Measurements from ENCODE around the gene ARHGAP18.

ARHGAP18 gene

GRCh38 chr6:129686941-129687627 is 22.9 kb downstream of the ARHGAP18 start:
- no CpG with 5 or more reads among the region's 7 CpGs for WGBS (ENCODE audit: extremely low coverage, insufficient coverage, insufficient read length)
- Histone ChIP-seq H3K27ac (ENCODE audit: low read depth, low read length) (peak overlapping the region; percentile 29), H4K12ac (ENCODE audit: low read depth, low read length) (no peak overlapping the region)

GRCh38 chr6:129685662-129686031 is 24.3 kb downstream of the ARHGAP18 start:
- H4K8ac ChIP-seq (ENCODE audit: low read depth, low read length), result no peak overlapping the region
- H3K79me1 ChIP-seq (ENCODE audit: low read length), result peaks cover 22% of the 10 kb centered on the region
- no CpG with 5 or more reads among the region's 5 CpGs for WGBS (ENCODE audit: extremely low coverage, insufficient coverage, insufficient read length)
- no peak for DNase-seq
- H3K9me3 ChIP-seq (ENCODE audit: insufficient read depth, low read depth, low read length), result no peaks in the 10 kb centered on the region
- H3K27ac ChIP-seq (ENCODE audit: low read depth, low read length), result no peak overlapping the region
- no peak overlapping the region for H3K4ac ChIP-seq (ENCODE audit: low read depth, low read length)
- H3K23ac ChIP-seq (ENCODE audit: low read length), result no peak overlapping the region
- no peaks in the 10 kb centered on the region for H3K27me3 ChIP-seq (ENCODE audit: insufficient read depth, low read length)
- H2AFZ ChIP-seq (ENCODE audit: insufficient read depth, low read length, poor library complexity), result no peak overlapping the region
- H3K4me3 ChIP-seq (ENCODE audit: low read depth, low read length), result no peak overlapping the region
- no peak overlapping the region for H2BK12ac ChIP-seq (ENCODE audit: low read length)
- no peak overlapping the region for H3K9ac ChIP-seq (ENCODE audit: low read length)
- H3K4me2 ChIP-seq (ENCODE audit: low read length), result no peak overlapping the region
- peaks cover 7% of the 10 kb centered on the region for H3K79me2 ChIP-seq (ENCODE audit: control insufficient read depth, insufficient read depth, low read length, poor library complexity)
- H4K12ac ChIP-seq (ENCODE audit: low read depth, low read length), result no peak overlapping the region
- peaks cover 0 to 4% of the 10 kb centered on the region in 2 experiments for H3K36me3 ChIP-seq (ENCODE audit: control insufficient read depth in 1 of 2, insufficient read depth in 2 of 2, low read length in 2 of 2)
- H2AK5ac ChIP-seq (ENCODE audit: low read length), result no peak overlapping the region
- H2BK5ac ChIP-seq (ENCODE audit: low read depth, low read length, poor library complexity), result no peak overlapping the region
- H3K18ac ChIP-seq (ENCODE audit: low read length), result no peak overlapping the region
- H4K91ac ChIP-seq (ENCODE audit: low read depth, low read length), result peak overlapping the region; percentile 24
- no peak overlapping the region for H2BK120ac ChIP-seq (ENCODE audit: insufficient read depth, low read length, poor library complexity)
- peaks cover 15 to 28% of the 10 kb centered on the region in 2 experiments for H3K4me1 ChIP-seq (ENCODE audit: control insufficient read depth in 1 of 2, insufficient read depth in 2 of 2, low read length in 2 of 2)
- no peak overlapping the region for H3K14ac ChIP-seq (ENCODE audit: low read length)

More at GRCh38 chr6:129686941-129687627, 22.9 kb downstream of the ARHGAP18 start:
- no peak overlapping the region for H2AFZ ChIP-seq (ENCODE audit: insufficient read depth, low read length, poor library complexity)
- H3K4me2 ChIP-seq (ENCODE audit: low read length), result no peak overlapping the region
- H2BK12ac ChIP-seq (ENCODE audit: low read length), result peak overlapping the region; percentile 11
- H3K4me1 ChIP-seq (ENCODE audit: control insufficient read depth in 1 of 2, insufficient read depth in 2 of 2, low read length in 2 of 2), result peaks cover 15 to 31% of the 10 kb centered on the region in 2 experiments
- H2BK120ac ChIP-seq (ENCODE audit: insufficient read depth, low read length, poor library complexity), result no peak overlapping the region
- peaks cover 7% of the 10 kb centered on the region for H3K79me2 ChIP-seq (ENCODE audit: control insufficient read depth, insufficient read depth, low read length, poor library complexity)
- no peak for DNase-seq
- H3K18ac ChIP-seq (ENCODE audit: low read length), result no peak overlapping the region
- peak overlapping the region; percentile 42 for H2BK5ac ChIP-seq (ENCODE audit: low read depth, low read length, poor library complexity)
- H3K79me1 ChIP-seq (ENCODE audit: low read length), result peaks cover 21% of the 10 kb centered on the region
- no peak overlapping the region for H3K9ac ChIP-seq (ENCODE audit: low read length)
- H3K4ac ChIP-seq (ENCODE audit: low read depth, low read length), result peak overlapping the region; percentile 19
- no peak overlapping the region for H3K23ac ChIP-seq (ENCODE audit: low read length)
- no peak overlapping the region for H3K4me3 ChIP-seq (ENCODE audit: low read depth, low read length)
- no peaks in the 10 kb centered on the region for H3K9me3 ChIP-seq (ENCODE audit: insufficient read depth, low read depth, low read length)
- H4K8ac ChIP-seq (ENCODE audit: low read depth, low read length), result peak overlapping the region; percentile 46
- H3K27me3 ChIP-seq (ENCODE audit: insufficient read depth, low read length), result no peaks in the 10 kb centered on the region
- H3K14ac ChIP-seq (ENCODE audit: low read length), result peak overlapping the region; percentile 24
- no peak overlapping the region for H2AK5ac ChIP-seq (ENCODE audit: low read length)
- peaks cover 0 to 4% of the 10 kb centered on the region in 2 experiments for H3K36me3 ChIP-seq (ENCODE audit: control insufficient read depth in 1 of 2, insufficient read depth in 2 of 2, low read length in 2 of 2)
- H4K91ac ChIP-seq (ENCODE audit: low read depth, low read length), result peak overlapping the region; percentile 16

GRCh38 chr6:129684903-129685661 is 24.9 kb downstream of the ARHGAP18 start:
- H3K14ac ChIP-seq (ENCODE audit: low read length), result peak overlapping the region; percentile 37

GRCh38 chr6:129684323-129684884 is 25.6 kb downstream of the ARHGAP18 start:
- H2BK12ac ChIP-seq (ENCODE audit: low read length), result peak overlapping the region; percentile 94
- H3K4ac ChIP-seq (ENCODE audit: low read depth, low read length), result no peak overlapping the region
- peak overlapping the region; percentile 81 for H4K8ac ChIP-seq (ENCODE audit: low read depth, low read length)
- H2BK5ac ChIP-seq (ENCODE audit: low read depth, low read length, poor library complexity), result peak overlapping the region; percentile 82
- no peak overlapping the region for H3K4me3 ChIP-seq (ENCODE audit: low read depth, low read length)
- H3K23ac ChIP-seq (ENCODE audit: low read length), result no peak overlapping the region
- peaks cover 22% of the 10 kb centered on the region for H3K79me1 ChIP-seq (ENCODE audit: low read length)
- H3K79me2 ChIP-seq (ENCODE audit: control insufficient read depth, insufficient read depth, low read length, poor library complexity), result peaks cover 7% of the 10 kb centered on the region
- H3K9ac ChIP-seq (ENCODE audit: low read length), result no peak overlapping the region
- H2BK120ac ChIP-seq (ENCODE audit: insufficient read depth, low read length, poor library complexity), result peak overlapping the region; percentile 77
- no peak overlapping the region for H3K18ac ChIP-seq (ENCODE audit: low read length)
- peak overlapping the region; percentile 72 for H2AK5ac ChIP-seq (ENCODE audit: low read length)
- H3K36me3 ChIP-seq (ENCODE audit: control insufficient read depth in 1 of 2, insufficient read depth in 2 of 2, low read length in 2 of 2), result peaks cover 0 to 4% of the 10 kb centered on the region in 2 experiments
- H3K4me2 ChIP-seq (ENCODE audit: low read length), result no peak overlapping the region
- peak overlapping the region; percentile 82 for H4K91ac ChIP-seq (ENCODE audit: low read depth, low read length)
- H3K9me3 ChIP-seq (ENCODE audit: insufficient read depth, low read depth, low read length), result no peaks in the 10 kb centered on the region
- WGBS (ENCODE audit: extremely low coverage, insufficient coverage, insufficient read length), result no CpG with 5 or more reads among the region's 6 CpGs
- peaks cover 15 to 30% of the 10 kb centered on the region in 2 experiments for H3K4me1 ChIP-seq (ENCODE audit: control insufficient read depth in 1 of 2, insufficient read depth in 2 of 2, low read length in 2 of 2)
- peak overlapping the region; percentile 87 for H3K14ac ChIP-seq (ENCODE audit: low read length)
- no peak overlapping the region for H2AFZ ChIP-seq (ENCODE audit: insufficient read depth, low read length, poor library complexity)
- H3K27ac ChIP-seq (ENCODE audit: low read depth, low read length), result peak overlapping the region; percentile 87
- H4K12ac ChIP-seq (ENCODE audit: low read depth, low read length), result no peak overlapping the region
- no peaks in the 10 kb centered on the region for H3K27me3 ChIP-seq (ENCODE audit: insufficient read depth, low read length)
- DNase-seq, result no peak

More at GRCh38 chr6:129684903-129685661, 24.9 kb downstream of the ARHGAP18 start:
- H4K91ac ChIP-seq (ENCODE audit: low read depth, low read length), result peak overlapping the region; percentile 31
- H3K79me2 ChIP-seq (ENCODE audit: control insufficient read depth, insufficient read depth, low read length, poor library complexity), result peaks cover 7% of the 10 kb centered on the region
- H3K79me1 ChIP-seq (ENCODE audit: low read length), result peaks cover 22% of the 10 kb centered on the region
- H4K12ac ChIP-seq (ENCODE audit: low read depth, low read length), result no peak overlapping the region
- H2BK120ac ChIP-seq (ENCODE audit: insufficient read depth, low read length, poor library complexity), result no peak overlapping the region
- H2AFZ ChIP-seq (ENCODE audit: insufficient read depth, low read length, poor library complexity), result no peak overlapping the region
- WGBS (ENCODE audit: extremely low coverage, insufficient coverage, insufficient read length), result no CpG with 5 or more reads among the region's 8 CpGs
- H4K8ac ChIP-seq (ENCODE audit: low read depth, low read length), result no peak overlapping the region
- H3K4me2 ChIP-seq (ENCODE audit: low read length), result no peak overlapping the region
- DNase-seq, result no peak
- no peak overlapping the region for H3K4me3 ChIP-seq (ENCODE audit: low read depth, low read length)
- H2BK12ac ChIP-seq (ENCODE audit: low read length), result no peak overlapping the region
- peaks cover 15 to 30% of the 10 kb centered on the region in 2 experiments for H3K4me1 ChIP-seq (ENCODE audit: control insufficient read depth in 1 of 2, insufficient read depth in 2 of 2, low read length in 2 of 2)
- H3K36me3 ChIP-seq (ENCODE audit: control insufficient read depth in 1 of 2, insufficient read depth in 2 of 2, low read length in 2 of 2), result peaks cover 0 to 4% of the 10 kb centered on the region in 2 experiments
- no peaks in the 10 kb centered on the region for H3K9me3 ChIP-seq (ENCODE audit: insufficient read depth, low read depth, low read length)
- H3K18ac ChIP-seq (ENCODE audit: low read length), result no peak overlapping the region
- peak overlapping the region; percentile 33 for H3K27ac ChIP-seq (ENCODE audit: low read depth, low read length)
- H3K27me3 ChIP-seq (ENCODE audit: insufficient read depth, low read length), result no peaks in the 10 kb centered on the region
- no peak overlapping the region for H2AK5ac ChIP-seq (ENCODE audit: low read length)
- no peak overlapping the region for H3K23ac ChIP-seq (ENCODE audit: low read length)
- H3K4ac ChIP-seq (ENCODE audit: low read depth, low read length), result no peak overlapping the region
- no peak overlapping the region for H3K9ac ChIP-seq (ENCODE audit: low read length)
- H2BK5ac ChIP-seq (ENCODE audit: low read depth, low read length, poor library complexity), result peak overlapping the region; percentile 9

Measured in trophoblast cell (in vitro differentiated cells and primary cell).